ENCODE data around the gene CPSF3.

DNA sequence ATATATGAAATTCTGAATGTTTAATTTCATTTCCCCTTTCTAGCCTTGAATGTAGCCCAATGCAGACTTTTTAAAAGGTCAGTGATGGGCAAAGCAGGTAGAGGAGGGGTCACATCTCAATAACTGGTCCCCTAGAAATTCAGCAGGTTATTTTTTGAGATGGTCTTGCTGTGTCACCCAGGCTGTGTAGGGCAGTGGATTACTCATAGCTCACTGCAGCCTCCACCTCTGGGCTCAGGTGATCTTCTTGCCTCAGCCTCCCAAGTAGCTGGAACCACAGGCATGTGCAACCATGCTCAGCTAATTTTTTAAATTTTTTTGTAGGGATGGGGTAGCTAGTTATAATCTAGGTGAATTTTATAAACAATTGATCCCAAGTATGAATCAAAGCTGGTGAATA, 59.7 kb downstream of the CPSF3 start:
- TF ChIP-seq, protein P1, sequence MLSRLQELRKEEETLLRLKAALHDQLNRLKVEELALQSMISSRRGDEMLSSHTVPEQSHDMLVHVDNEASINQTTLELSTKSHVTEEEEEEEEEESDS (CRISPR knock-in tag; IDR thresholded peaks at IDR 0.05; ENCODE audit: borderline replicate concordance): no peak
- TF ChIP-seq, protein P2, sequence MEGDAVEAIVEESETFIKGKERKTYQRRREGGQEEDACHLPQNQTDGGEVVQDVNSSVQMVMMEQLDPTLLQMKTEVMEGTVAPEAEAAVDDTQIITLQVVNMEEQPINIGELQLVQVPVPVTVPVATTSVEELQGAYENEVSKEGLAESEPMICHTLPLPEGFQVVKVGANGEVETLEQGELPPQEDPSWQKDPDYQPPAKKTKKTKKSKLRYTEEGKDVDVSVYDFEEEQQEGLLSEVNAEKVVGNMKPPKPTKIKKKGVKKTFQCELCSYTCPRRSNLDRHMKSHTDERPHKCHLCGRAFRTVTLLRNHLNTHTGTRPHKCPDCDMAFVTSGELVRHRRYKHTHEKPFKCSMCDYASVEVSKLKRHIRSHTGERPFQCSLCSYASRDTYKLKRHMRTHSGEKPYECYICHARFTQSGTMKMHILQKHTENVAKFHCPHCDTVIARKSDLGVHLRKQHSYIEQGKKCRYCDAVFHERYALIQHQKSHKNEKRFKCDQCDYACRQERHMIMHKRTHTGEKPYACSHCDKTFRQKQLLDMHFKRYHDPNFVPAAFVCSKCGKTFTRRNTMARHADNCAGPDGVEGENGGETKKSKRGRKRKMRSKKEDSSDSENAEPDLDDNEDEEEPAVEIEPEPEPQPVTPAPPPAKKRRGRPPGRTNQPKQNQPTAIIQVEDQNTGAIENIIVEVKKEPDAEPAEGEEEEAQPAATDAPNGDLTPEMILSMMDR (CRISPR knock-in tag; IDR thresholded peaks at IDR 0.05): no peak
- TF ChIP-seq CBX2 (IDR thresholded peaks at IDR 0.05; ENCODE audit: low read depth, low read length) (no peak), CBX2 (CRISPR knock-in tag; IDR thresholded peaks at IDR 0.05; ENCODE audit: low read depth) (no peak), ZBTB21 (CRISPR knock-in tag; IDR thresholded peaks at IDR 0.05) (no peak), ZNF274 (CRISPR knock-in tag; IDR thresholded peaks at IDR 0.05) (no peak), JUN (CRISPR knock-in tag; IDR thresholded peaks at IDR 0.05) (no peak), ZBTB34 (CRISPR knock-in tag; IDR thresholded peaks at IDR 0.05) (no peak)
